Measurements from ENCODE around the gene GAPDH. TPM values are rescaled to one million over a fixed set of nuclear protein-coding genes. Genes with fewer than 3 reads are reported as not detected.

GAPDH gene
- total RNA-seq, 5 donors from 2014 or later (not counting 1 experiment from before 2014, with no cell fraction given): 500 to 643 (median 605) TPM

DNA sequence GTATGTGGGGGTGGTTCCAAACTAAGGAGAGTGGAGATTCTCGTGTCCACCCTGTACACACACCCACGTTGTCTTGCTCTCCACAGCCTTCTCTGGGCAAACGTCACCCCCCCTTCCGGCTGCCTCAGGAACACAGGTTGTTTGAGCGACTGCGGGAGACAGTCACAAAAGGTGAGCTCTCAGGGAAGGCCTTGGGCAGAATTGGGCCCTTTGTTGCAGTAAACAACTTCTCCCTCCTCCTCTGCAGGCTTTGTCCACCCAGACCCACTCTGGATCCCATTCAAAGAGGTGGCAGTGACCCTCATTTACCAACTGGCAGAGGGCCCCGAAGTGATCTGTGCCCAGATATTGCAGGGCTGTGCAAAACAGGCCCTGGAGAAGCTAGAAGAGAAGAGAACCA is 8.1 kb upstream of the GAPDH start:
- WGBS (ENCODE audit: insufficient coverage): 100% methylated on average over 5 of the region's 7 CpGs
- Mint-ChIP-seq H3K9me3 (no peaks in the 10 kb centered on the region), H3K27me3 (no peaks in the 10 kb centered on the region), H3K36me3 (peaks cover 85% of the 10 kb centered on the region), H3K4me3 (no peak overlapping the region), H3K27ac (no peak overlapping the region), H3K4me1 (peaks cover 0 to 2% (median 1%) of the 10 kb centered on the region in 3 donors)
- no peak for ATAC-seq (replicated peaks in 1 of 4)
- no peak overlapping the region for H3K27ac ChIP-seq (ENCODE audit: low read length)
- no peaks in the 10 kb centered on the region for H3K9me3 ChIP-seq
- peaks cover 34 to 96% of the 10 kb centered on the region in 2 donors for H3K36me3 ChIP-seq (ENCODE audit: control insufficient read depth in 2 of 2, extremely low read depth in 1 of 2, insufficient read depth in 1 of 2, low read length in 1 of 2)
- no peaks in the 10 kb centered on the region for H3K27me3 ChIP-seq (replicated peaks in 1 of 2; ENCODE audit: control insufficient read depth in 2 of 2, extremely low read depth in 1 of 2, insufficient read depth in 2 of 2, low read length in 1 of 2)
- DNase-seq: no peak
- ChIA-PET CTCF (interaction anchor here in 1 of 2 donors (0.6 kb wide), 1 partner anchor 45 kb away, joined by 3 read pairs; no protein-coding TSS in a partner anchor), POLR2A (no interaction called here)
- H3K4me3 ChIP-seq (ENCODE audit: control insufficient read depth in 1 of 2, extremely low read depth in 1 of 2, low read length in 1 of 2): no peak overlapping the region
- H3K4me1 ChIP-seq (ENCODE audit: control insufficient read depth in 1 of 2, extremely low read depth in 1 of 2, insufficient read depth in 2 of 2, low read length in 2 of 2): no peaks in the 10 kb centered on the region

DNA sequence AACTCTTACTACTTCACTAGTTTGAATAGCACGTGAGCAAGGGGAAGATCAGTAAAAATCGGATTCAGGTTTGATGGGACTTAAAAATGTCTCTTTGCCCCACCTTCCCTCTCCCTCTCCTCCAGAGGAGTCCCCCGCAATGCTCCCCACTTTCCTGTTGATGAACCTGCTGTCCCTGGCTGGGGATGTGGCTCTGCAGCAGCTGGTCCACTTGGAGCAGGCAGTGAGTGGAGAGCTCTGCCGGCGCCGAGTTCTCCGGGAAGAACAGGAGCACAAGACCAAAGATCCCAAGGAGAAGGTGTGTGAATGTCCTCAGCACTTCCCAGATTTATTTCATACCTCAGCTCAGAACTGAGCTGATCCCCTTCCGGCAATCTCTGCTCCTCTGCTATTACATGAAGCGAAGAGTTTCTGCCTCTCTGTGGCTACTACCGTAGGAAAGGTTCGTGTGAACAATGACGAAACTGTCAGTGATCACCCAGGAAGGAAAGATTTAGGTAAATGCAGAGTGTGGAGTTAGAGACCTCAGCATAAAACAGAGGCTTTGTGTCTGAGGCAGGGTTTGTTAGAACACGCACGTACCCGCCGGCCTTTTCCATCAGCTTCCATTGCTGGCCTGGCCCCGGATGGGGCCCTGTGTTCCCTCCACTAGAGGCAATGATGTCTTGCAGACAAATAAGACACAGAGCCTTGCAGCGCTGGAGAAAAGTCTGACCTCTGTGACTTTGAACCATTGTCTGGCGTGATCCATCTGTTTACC is 7.4 kb upstream of the GAPDH start:
- ChIA-PET POLR2A (interaction anchor here (0.5 kb wide), 2 partner anchors 15 to 484 kb away, joined by 3 to 6 read pairs; no protein-coding TSS in a partner anchor), CTCF (interaction anchor here in 1 of 2 donors (0.6 kb wide), 1 partner anchor 46 kb away, joined by 3 read pairs; no protein-coding TSS in a partner anchor)
- Histone ChIP-seq H3K27ac (ENCODE audit: low read length) (no peak overlapping the region), H3K4me1 (ENCODE audit: control insufficient read depth in 1 of 2, extremely low read depth in 1 of 2, insufficient read depth in 2 of 2, low read length in 2 of 2) (peaks cover 0 to 1% of the 10 kb centered on the region in 2 experiments), H3K9me3 (no peaks in the 10 kb centered on the region), H3K36me3 (ENCODE audit: control insufficient read depth in 2 of 2, extremely low read depth in 1 of 2, insufficient read depth in 1 of 2, low read length in 1 of 2) (peaks cover 34 to 90% of the 10 kb centered on the region in 2 donors), H3K27me3 (replicated peaks in 1 of 2; ENCODE audit: control insufficient read depth in 2 of 2, extremely low read depth in 1 of 2, insufficient read depth in 2 of 2, low read length in 1 of 2) (no peaks in the 10 kb centered on the region), H3K4me3 (ENCODE audit: control insufficient read depth in 1 of 2, extremely low read depth in 1 of 2, low read length in 1 of 2) (no peak overlapping the region)
- H3K9me3 Mint-ChIP-seq: no peaks in the 10 kb centered on the region
- H3K4me1 Mint-ChIP-seq: peaks cover under 1 to 5% (median 4%) of the 10 kb centered on the region in 3 donors
- DNase-seq (no peak), ATAC-seq (replicated peaks in 1 of 4) (no peak)
- peaks cover 81% of the 10 kb centered on the region for H3K36me3 Mint-ChIP-seq
- H3K27me3 Mint-ChIP-seq: no peaks in the 10 kb centered on the region
- H3K27ac Mint-ChIP-seq: no peak overlapping the region
- H3K4me3 Mint-ChIP-seq: no peak overlapping the region
- WGBS (ENCODE audit: insufficient coverage): 98% methylated on average over 12 of the region's 19 CpGs

DNA sequence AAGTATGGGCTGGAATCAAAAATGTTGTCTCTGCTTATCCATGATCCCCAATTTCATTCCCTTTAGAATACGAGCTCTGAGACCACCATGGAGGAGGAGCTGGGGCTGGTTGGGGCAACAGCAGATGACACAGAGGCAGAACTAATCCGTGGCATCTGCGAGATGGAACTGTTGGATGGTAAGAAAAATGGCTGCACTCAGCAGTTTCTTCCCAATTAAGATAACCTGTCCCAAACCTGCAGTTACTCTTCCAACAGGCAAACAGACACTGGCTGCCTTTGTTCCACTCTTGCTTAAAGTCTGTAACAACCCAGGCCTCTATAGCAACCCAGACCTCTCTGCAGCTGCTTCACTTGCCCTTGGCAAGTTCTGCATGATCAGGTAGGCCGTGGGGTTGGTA is 6.6 kb upstream of the GAPDH start:
- Histone ChIP-seq H3K27ac (ENCODE audit: low read length) (no peak overlapping the region), H3K27me3 (replicated peaks in 1 of 2; ENCODE audit: control insufficient read depth in 2 of 2, extremely low read depth in 1 of 2, insufficient read depth in 2 of 2, low read length in 1 of 2) (no peaks in the 10 kb centered on the region), H3K9me3 (no peaks in the 10 kb centered on the region), H3K4me3 (ENCODE audit: control insufficient read depth in 1 of 2, extremely low read depth in 1 of 2, low read length in 1 of 2) (no peak overlapping the region), H3K36me3 (ENCODE audit: control insufficient read depth in 2 of 2, extremely low read depth in 1 of 2, insufficient read depth in 1 of 2, low read length in 1 of 2) (peaks cover 34 to 82% of the 10 kb centered on the region in 2 donors), H3K4me1 (ENCODE audit: control insufficient read depth in 1 of 2, extremely low read depth in 1 of 2, insufficient read depth in 2 of 2, low read length in 2 of 2) (peaks cover 4 to 9% of the 10 kb centered on the region in 2 experiments)
- WGBS (ENCODE audit: insufficient coverage): 83% methylated on average over 1 of the region's 4 CpGs
- peaks cover 9 to 13% (median 11%) of the 10 kb centered on the region in 3 donors for H3K4me1 Mint-ChIP-seq
- H3K27ac Mint-ChIP-seq: no peak overlapping the region
- no peaks in the 10 kb centered on the region for H3K9me3 Mint-ChIP-seq
- POLR2A ChIA-PET: no interaction called here
- ATAC-seq (replicated peaks in 1 of 4) (no peak), DNase-seq (no peak)
- CTCF ChIA-PET: no interaction called here
- peaks cover 74% of the 10 kb centered on the region for H3K36me3 Mint-ChIP-seq
- no peaks in the 10 kb centered on the region for H3K27me3 Mint-ChIP-seq
- no peak overlapping the region for H3K4me3 Mint-ChIP-seq

DNA sequence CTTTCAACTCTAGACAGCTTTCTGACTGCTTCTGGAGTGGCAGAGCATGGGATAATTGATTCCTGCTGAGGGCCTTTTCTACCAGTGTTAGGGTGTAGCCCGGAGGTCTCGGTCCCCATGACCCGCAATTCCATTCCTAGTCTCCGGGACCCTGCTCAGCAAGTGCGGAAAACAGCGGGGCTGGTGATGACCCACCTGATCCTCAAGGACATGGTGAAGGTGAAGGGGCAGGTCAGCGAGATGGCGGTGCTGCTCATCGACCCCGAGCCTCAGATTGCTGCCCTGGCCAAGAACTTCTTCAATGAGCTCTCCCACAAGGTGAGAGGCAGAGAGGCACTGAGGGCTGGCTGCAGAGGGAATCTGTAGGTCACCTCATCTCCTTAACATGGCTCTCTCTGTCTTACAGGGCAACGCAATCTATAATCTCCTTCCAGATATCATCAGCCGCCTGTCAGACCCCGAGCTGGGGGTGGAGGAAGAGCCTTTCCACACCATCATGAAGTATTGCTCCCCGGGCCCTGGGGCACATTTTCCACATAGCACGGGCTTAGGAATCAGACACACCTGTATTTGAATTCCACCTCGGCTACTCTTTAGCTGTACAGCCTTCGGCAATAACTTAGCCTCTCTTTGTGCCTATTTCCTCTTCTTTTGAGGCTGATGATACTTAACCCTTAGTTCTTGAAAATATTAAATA is 5.6 kb upstream of the GAPDH start:
- no peak overlapping the region for H3K27ac ChIP-seq (ENCODE audit: low read length)
- DNase-seq (no peak), ATAC-seq (replicated peaks in 1 of 4) (no peak)
- H3K36me3 ChIP-seq (ENCODE audit: control insufficient read depth in 2 of 2, extremely low read depth in 1 of 2, insufficient read depth in 1 of 2, low read length in 1 of 2): peaks cover 31 to 75% of the 10 kb centered on the region in 2 donors
- H3K4me1 Mint-ChIP-seq: peaks cover 18 to 21% (median 20%) of the 10 kb centered on the region in 3 donors
- no peaks in the 10 kb centered on the region for H3K9me3 ChIP-seq
- H3K9me3 Mint-ChIP-seq: no peaks in the 10 kb centered on the region
- H3K27ac Mint-ChIP-seq: no peak overlapping the region
- H3K27me3 Mint-ChIP-seq: no peaks in the 10 kb centered on the region
- H3K4me3 Mint-ChIP-seq: no peak overlapping the region
- H3K4me1 ChIP-seq (ENCODE audit: control insufficient read depth in 1 of 2, extremely low read depth in 1 of 2, insufficient read depth in 2 of 2, low read length in 2 of 2): peaks cover 12 to 19% of the 10 kb centered on the region in 2 experiments
- no peak overlapping the region for H3K4me3 ChIP-seq (ENCODE audit: control insufficient read depth in 1 of 2, extremely low read depth in 1 of 2, low read length in 1 of 2)
- H3K27me3 ChIP-seq (replicated peaks in 1 of 2; ENCODE audit: control insufficient read depth in 2 of 2, extremely low read depth in 1 of 2, insufficient read depth in 2 of 2, low read length in 1 of 2): no peaks in the 10 kb centered on the region
- CTCF ChIA-PET: interaction anchor here (0.6 to 1.9 kb wide), 3 partner anchors 9 to 67 kb away, joined by 3 to 6 read pairs (median 3); no protein-coding TSS in a partner anchor
- POLR2A ChIA-PET: no interaction called here
- H3K36me3 Mint-ChIP-seq: peaks cover 66% of the 10 kb centered on the region
- WGBS (ENCODE audit: insufficient coverage): 88% methylated on average over 14 of the region's 17 CpGs

DNA sequence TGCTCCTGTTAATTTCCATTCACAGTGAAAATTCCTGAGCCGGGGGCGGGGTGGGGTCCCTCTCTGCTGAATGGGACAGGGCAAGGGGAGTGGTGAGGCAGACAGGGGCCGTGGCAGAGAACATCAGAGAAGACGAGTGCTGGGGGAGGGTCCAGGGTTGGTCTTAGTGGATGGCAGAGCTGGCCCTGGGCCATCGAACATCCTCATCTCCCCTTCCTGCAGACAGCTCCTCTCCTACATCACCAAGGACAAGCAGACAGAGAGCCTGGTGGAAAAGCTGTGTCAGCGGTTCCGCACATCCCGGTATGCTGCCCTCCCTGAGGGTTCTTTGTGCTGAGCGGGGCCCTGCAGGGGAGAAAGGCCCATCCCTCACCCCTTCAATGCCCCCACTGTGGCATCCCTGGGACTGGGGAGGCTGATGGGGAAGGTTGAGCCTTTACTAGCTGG is 5.0 kb upstream of the GAPDH start:
- H3K36me3 ChIP-seq (ENCODE audit: control insufficient read depth in 2 of 2, extremely low read depth in 1 of 2, insufficient read depth in 1 of 2, low read length in 1 of 2): peaks cover 26 to 69% of the 10 kb centered on the region in 2 donors
- CTCF ChIA-PET: interaction anchor here (0.6 to 1.9 kb wide), 3 partner anchors 8 to 66 kb away, joined by 3 to 6 read pairs (median 3); no protein-coding TSS in a partner anchor
- no peak for DNase-seq

DNA sequence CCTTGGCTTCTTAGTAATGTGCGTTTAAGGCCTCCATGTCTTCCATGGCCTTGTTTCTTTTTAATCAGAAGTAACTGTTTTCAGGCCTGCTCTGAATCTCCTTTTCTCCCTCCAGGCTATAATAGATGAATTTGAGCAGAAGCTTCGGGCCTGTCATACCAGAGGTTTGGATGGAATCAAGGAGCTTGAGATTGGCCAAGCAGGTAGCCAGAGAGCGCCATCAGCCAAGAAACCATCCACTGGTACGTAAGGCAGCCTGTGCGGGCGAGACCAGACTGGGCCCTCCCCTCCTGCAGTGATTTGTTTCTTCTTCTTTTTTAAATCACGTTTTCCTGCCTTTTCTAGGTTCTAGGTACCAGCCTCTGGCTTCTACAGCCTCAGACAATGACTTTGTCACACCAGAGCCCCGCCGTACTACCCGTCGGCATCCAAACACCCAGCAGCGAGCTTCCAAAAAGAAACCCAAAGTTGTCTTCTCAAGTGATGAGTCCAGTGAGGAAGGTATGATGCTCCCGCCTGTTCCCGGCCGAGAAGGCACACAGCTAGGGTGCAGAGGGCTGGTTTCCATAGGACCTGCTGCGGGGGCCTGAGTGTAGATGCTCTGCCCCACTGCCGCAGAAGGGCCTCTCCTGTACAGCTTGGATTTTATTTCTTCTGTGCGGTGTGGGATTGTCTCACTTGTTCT is 3.6 kb upstream of the GAPDH start:
- 100% methylated on average over 12 of the region's 18 CpGs for WGBS (ENCODE audit: insufficient coverage)
- ATAC-seq (replicated peaks in 1 of 4): no peak

More for the DNA sequence above, 5.0 kb upstream of the GAPDH start:
- ATAC-seq (replicated peaks in 1 of 4): no peak
- H3K4me1 ChIP-seq (ENCODE audit: control insufficient read depth in 1 of 2, extremely low read depth in 1 of 2, insufficient read depth in 2 of 2, low read length in 2 of 2): peaks cover 16 to 25% of the 10 kb centered on the region in 2 experiments
- Mint-ChIP-seq H3K27ac (no peak overlapping the region), H3K27me3 (no peaks in the 10 kb centered on the region), H3K4me3 (no peak overlapping the region), H3K36me3 (peaks cover 62% of the 10 kb centered on the region), H3K9me3 (no peaks in the 10 kb centered on the region), H3K4me1 (peaks cover 22 to 25% (median 23%) of the 10 kb centered on the region in 3 donors)
- POLR2A ChIA-PET: no interaction called here
- no peaks in the 10 kb centered on the region for H3K27me3 ChIP-seq (replicated peaks in 1 of 2; ENCODE audit: control insufficient read depth in 2 of 2, extremely low read depth in 1 of 2, insufficient read depth in 2 of 2, low read length in 1 of 2)
- no peaks in the 10 kb centered on the region for H3K9me3 ChIP-seq
- H3K4me3 ChIP-seq (ENCODE audit: control insufficient read depth in 1 of 2, extremely low read depth in 1 of 2, low read length in 1 of 2): no peak overlapping the region
- no peak overlapping the region for H3K27ac ChIP-seq (ENCODE audit: low read length)
- WGBS (ENCODE audit: insufficient coverage): no CpG with 5 or more reads among the region's 9 CpGs

More for the DNA sequence above, 3.6 kb upstream of the GAPDH start:
- no peak for DNase-seq
- H3K36me3 Mint-ChIP-seq: peaks cover 52% of the 10 kb centered on the region
- H3K27me3 Mint-ChIP-seq: no peaks in the 10 kb centered on the region
- Histone ChIP-seq H3K27me3 (replicated peaks in 1 of 2; ENCODE audit: control insufficient read depth in 2 of 2, extremely low read depth in 1 of 2, insufficient read depth in 2 of 2, low read length in 1 of 2) (no peaks in the 10 kb centered on the region), H3K9me3 (no peaks in the 10 kb centered on the region), H3K4me3 (ENCODE audit: control insufficient read depth in 1 of 2, extremely low read depth in 1 of 2, low read length in 1 of 2) (no peak overlapping the region), H3K27ac (ENCODE audit: low read length) (no peak overlapping the region), H3K36me3 (ENCODE audit: control insufficient read depth in 2 of 2, extremely low read depth in 1 of 2, insufficient read depth in 1 of 2, low read length in 1 of 2) (peaks cover 21 to 56% of the 10 kb centered on the region in 2 donors), H3K4me1 (ENCODE audit: control insufficient read depth in 1 of 2, extremely low read depth in 1 of 2, insufficient read depth in 2 of 2, low read length in 2 of 2) (peaks cover 18 to 32% of the 10 kb centered on the region in 2 experiments)
- ChIA-PET POLR2A (interaction anchor here in 1 of 2 donors (0.5 kb wide), 1 partner anchor 126 kb away, joined by 4 read pairs; no protein-coding TSS in a partner anchor), CTCF (no interaction called here)
- H3K27ac Mint-ChIP-seq: peak overlapping the region; percentile 66 to 68
- H3K4me3 Mint-ChIP-seq: no peak overlapping the region
- H3K4me1 Mint-ChIP-seq: peaks cover 24 to 31% (median 30%) of the 10 kb centered on the region in 3 donors
- H3K9me3 Mint-ChIP-seq: no peaks in the 10 kb centered on the region

Measured in T-cell (primary cell).